ENCODE data around the gene COX15.

Gene COX15

DNA sequence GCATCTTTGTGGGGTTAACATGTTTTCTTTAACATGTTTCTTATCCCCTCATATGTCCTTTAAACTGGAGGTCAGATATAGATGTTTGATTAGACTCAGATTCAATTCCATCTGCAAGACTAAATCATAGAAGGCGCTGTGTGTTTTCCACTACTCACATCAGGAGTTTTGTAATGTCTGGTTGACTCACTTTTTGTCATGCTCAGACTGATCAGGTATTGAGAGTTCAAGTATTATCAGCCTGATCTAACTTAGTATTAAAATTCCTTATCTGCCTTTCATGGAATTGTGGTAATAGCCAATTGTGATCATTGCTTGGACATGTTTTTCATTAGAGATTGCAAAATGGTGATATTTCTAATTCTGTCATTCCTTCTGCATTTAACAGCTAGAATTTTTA is 42.5 kb downstream of the COX15 start:
- intact Hi-C loops (cut with DNase I): no loop called here

DNA sequence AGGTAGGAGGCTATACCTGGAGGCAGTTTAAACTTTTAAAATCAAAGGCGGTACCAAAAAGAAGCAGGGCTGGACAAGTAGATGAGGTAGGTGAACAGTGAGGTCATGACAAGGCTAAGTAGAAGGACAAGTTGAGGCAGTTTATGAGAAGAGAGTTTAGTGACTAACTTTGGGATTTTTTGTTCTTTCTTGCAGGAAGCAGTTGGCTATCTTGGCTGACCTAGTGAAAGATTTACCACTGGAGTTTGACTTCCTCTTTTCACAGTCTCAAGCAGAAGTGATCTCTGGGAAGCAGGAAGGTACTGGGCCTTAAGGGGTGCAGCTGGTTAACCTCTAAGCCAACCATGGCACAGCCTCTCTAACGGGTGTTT is 46.3 kb downstream of the COX15 start:
- peak in 3 of 42 donors; percentile 4 to 12 (median 10) for DNase-seq
- intact Hi-C loops (cut with DNase I): no loop called here

More for the DNA sequence above, 42.5 kb downstream of the COX15 start:
- DNase-seq: no peak

DNA sequence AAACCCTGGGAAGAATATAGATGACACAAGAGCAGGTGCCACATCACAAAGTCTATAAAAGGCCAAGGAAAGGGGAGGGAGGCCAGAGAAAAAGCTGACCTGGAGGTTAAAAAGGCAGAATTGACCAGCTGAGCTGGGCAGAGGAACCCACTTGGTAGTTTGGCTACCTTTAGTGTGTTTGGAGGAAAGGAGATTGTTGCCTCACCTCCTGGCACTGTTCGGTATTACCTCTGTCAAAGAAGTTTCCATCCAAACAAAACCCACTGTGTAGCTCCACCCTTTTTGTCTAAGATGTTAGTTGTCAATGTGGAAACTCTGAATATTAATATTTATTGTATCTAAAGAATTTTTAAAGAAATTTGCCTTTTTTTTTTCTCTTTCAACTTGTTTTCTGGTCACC is 49.2 kb downstream of the COX15 start:
- no peak for DNase-seq
- intact Hi-C loops (cut with DNase I): no loop called here
